RWPE1 (cell line): ENCODE measurements around the gene AHCTF1.
"Not testable (repeated sequence)": the region's sequence is repeated elsewhere in the genome, so short reads cannot be mapped to it uniquely, and the experiment has no call there.

Source experiments
- CTCF ChIA-PET: fragments of 350-600 bp; sonication (Branson Sonifier 250); formaldehyde crosslinking; extraction: SDS; loops from one replicate; lab custom pipeline; 2021; lab: Yijun Ruan, JAX
- POLR2A ChIA-PET: fragments of 400-600 bp; formaldehyde crosslinking; extraction: SDS; loops from one replicate; lab custom pipeline; 2020; ENCODE audit warnings: antibody characterized with exemption; ENCODE audit not compliant: low non-redundant PET; lab: Yijun Ruan, JAX
- DNase-seq: peaks from one replicate; pipeline ENCODE4 v3.0.0; 2012; ENCODE audit warnings: low spot score
- H3K27ac ChIP-seq: fragments of 450-650 bp; 2 replicates; pipeline ENCODE4 v1.5.1; 2017
- CTCF ChIP-seq: fragments of 450-650 bp; conservative IDR thresholded peaks from 2 replicates; pipeline ENCODE4 v1.5.1; 2017; ENCODE audit warnings: low read depth, mild to moderate bottlenecking

AHCTF1 gene

GRCh38 chr1:246906833-246907232 lies 24.9 kb downstream of the AHCTF1 start:
- DNase-seq: no peak
- H3K27ac ChIP-seq: no peak overlapping the region
- no peak for TF ChIP-seq CTCF
- POLR2A ChIA-PET: no interaction called here
- CTCF ChIA-PET: interaction anchor here (0.6 kb wide), 1 partner anchor 16 kb away, joined by 3 read pairs; no protein-coding TSS in a partner anchor

GRCh38 chr1:246901874-246902273 lies 29.9 kb downstream of the AHCTF1 start:
- no peak for DNase-seq
- no peak overlapping the region for H3K27ac ChIP-seq
- ChIA-PET POLR2A (no interaction called here), CTCF (interaction anchor here (0.7 kb wide), 1 partner anchor 73 kb away, joined by 3 read pairs; no protein-coding TSS in a partner anchor)
- no peak for TF ChIP-seq CTCF

- CTCF ChIA-PET: no interaction called here
- TF ChIP-seq CTCF: no peak
- POLR2A ChIA-PET: no interaction called here
- DNase-seq: no peak
- H3K27ac ChIP-seq: no peak overlapping the region
These were observed 34.4 kb downstream of the AHCTF1 start for GRCh38 chr1:246897302-246897701.

- TF ChIP-seq CTCF: no peak
- no peak overlapping the region for H3K27ac ChIP-seq
- no peak for DNase-seq
- CTCF ChIA-PET: interaction anchor here (0.7 kb wide), 1 partner anchor 1891 kb away, joined by 3 read pairs; no protein-coding TSS in a partner anchor
- POLR2A ChIA-PET: no interaction called here
These were observed 38.4 kb downstream of the AHCTF1 start for GRCh38 chr1:246893191-246893939.

- no peak overlapping the region for H3K27ac ChIP-seq
- POLR2A ChIA-PET: no interaction called here
- no peak for DNase-seq
- no peak for TF ChIP-seq CTCF
- CTCF ChIA-PET: no interaction called here
These were observed 40.6 kb downstream of the AHCTF1 start for GRCh38 chr1:246891105-246891504.

- TF ChIP-seq CTCF: no peak
- no peak overlapping the region for H3K27ac ChIP-seq
- DNase-seq: no peak
- ChIA-PET CTCF (no interaction called here), POLR2A (no interaction called here)
These were observed 43.2 kb downstream of the AHCTF1 start for GRCh38 chr1:246888522-246888921.

- H3K27ac ChIP-seq: peak overlapping the region; percentile 51; the same call in 1 of the 2 replicates
- POLR2A ChIA-PET, DNase-seq: not testable (repeated sequence)
- CTCF ChIA-PET: interaction anchor here (0.7 kb wide), 1 partner anchor 28 kb away, joined by 3 read pairs; no protein-coding TSS in a partner anchor
These were observed 46.4 kb downstream of the AHCTF1 start for GRCh38 chr1:246885389-246885788.
